MM.1S (cell line): ENCODE data around the gene PCOLCE2.

Source experiments
- CTCF ChIP-seq: fragments of 300-600 bp; sonication (generic); IDR thresholded peaks from 2 replicates; pipeline ENCODE4 v1.5.1; 2016; ENCODE audit warnings: antibody characterized with exemption, low read length, mixed read lengths
- EZH2 ChIP-seq: fragments of 300-600 bp; sonication (generic); optimal IDR thresholded peaks from 2 replicates; pipeline ENCODE3; 2017; ENCODE audit warnings: low read depth, mild to moderate bottlenecking, antibody characterized with exemption, low read length, mixed read lengths

DNA sequence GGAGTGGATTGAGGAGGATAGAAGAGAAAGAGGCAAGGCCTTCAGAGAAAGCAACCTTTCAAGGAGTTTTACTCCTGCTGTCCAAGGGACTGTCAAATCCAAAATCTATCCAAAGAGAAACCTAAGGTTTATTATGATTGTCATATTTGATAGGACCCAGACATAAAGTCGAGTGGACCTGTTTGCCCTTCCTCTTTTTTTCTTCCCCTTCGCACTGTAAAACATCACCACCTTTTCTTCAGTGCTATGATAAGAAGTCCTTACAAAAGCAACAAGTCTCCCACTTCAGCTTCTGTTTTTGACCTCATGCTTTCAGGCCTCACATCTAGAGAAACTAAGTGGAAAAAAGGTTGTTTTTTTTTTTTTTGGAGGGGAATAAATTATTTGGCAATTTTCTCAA lies 92.1 kb downstream of the PCOLCE2 start:
- TF ChIP-seq EZH2 (no peak), CTCF (no peak)
